Measurements from ENCODE around the gene MALT1.

- TF ChIP-seq POLR2AphosphoS5 (IDR thresholded peaks at IDR 0.05; ENCODE audit: low read depth, low read length) (no peak), SIN3A (IDR thresholded peaks at IDR 0.05; ENCODE audit: borderline replicate concordance, insufficient read depth, low read length) (no peak)
These were observed 91.5 kb downstream of the MALT1 start for GRCh38 chr18:58762781-58763171.
